Measurements from ENCODE around the gene LONP2. TPM values are rescaled to one million over a fixed set of nuclear protein-coding genes. Genes with fewer than 3 reads are reported as not detected.

The LONP2 gene
- total RNA-seq, 1 donor, result 79.9 TPM

- no peak for DNase-seq (ENCODE audit: low read depth)
- no peak for TF ChIP-seq CTCF (IDR thresholded peaks at IDR 0.05; ENCODE audit: insufficient read depth, low read depth, low read length)
- no peak overlapping the region for H3K4me3 ChIP-seq (ENCODE audit: low read depth, low read length)
These were observed 7.9 kb downstream of the LONP2 start for GRCh38 chr16:48252013-48252412.

DNA sequence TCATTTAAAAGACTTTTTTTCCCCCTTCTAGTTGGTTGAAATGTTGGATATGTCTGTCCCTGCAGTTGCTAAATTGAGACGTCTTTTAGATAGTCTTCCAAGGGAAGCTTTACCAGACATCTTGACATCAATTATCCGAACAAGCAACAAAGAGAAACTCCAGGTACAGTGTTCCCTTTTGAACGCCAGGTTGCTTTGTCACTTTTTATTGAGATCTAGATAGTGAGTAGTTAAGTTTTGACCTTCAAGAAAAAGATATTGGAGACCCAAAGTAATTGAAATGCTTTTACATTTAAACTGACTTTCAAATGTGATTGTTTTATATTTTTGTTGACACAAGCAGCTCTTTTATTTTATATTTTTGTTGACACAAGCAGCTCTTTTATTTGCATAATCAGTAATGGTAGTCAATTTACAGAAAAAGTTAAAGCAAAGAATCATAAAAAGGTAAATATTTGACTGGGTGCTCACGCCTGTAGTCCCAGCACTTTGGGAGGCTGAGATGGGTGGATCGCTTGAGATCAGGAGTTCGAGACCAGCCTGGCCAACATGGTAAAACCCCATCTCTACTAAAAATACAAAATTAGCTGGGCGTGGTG, 12.6 kb downstream of the LONP2 start:
- no peak for TF ChIP-seq CTCF (IDR thresholded peaks at IDR 0.05; ENCODE audit: insufficient read depth, low read depth, low read length)
- H3K4me3 ChIP-seq (ENCODE audit: low read depth, low read length), result no peak overlapping the region
- DNase-seq (ENCODE audit: low read depth), result no peak

GRCh38 chr16:48261569-48261968, 17.5 kb downstream of the LONP2 start:
- no peak for DNase-seq (ENCODE audit: low read depth)
- no peak overlapping the region for H3K4me3 ChIP-seq (ENCODE audit: low read depth, low read length)
- no peak for TF ChIP-seq CTCF (IDR thresholded peaks at IDR 0.05; ENCODE audit: insufficient read depth, low read depth, low read length)

DNA sequence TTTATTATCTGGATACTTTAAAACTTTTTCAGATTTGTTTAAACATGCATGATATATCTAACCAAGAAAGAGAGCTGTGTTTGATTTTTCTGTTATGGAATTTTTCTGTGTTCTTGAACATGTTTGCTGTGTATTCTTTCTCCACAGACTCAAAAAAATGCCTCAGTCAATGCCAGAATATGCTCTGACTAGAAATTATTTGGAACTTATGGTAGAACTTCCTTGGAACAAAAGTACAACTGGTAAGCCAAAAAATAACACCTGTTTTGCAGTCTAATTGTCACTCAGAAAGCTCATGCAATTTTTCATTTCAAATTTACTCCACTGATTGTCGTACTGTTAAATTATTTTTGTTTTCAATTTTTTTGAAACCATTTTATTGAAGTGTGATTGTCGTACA, 18.5 kb downstream of the LONP2 start:
- no peak for TF ChIP-seq CTCF (IDR thresholded peaks at IDR 0.05; ENCODE audit: insufficient read depth, low read depth, low read length)
- no peak overlapping the region for H3K4me3 ChIP-seq (ENCODE audit: low read depth, low read length)
- no peak for DNase-seq (ENCODE audit: low read depth)

DNA sequence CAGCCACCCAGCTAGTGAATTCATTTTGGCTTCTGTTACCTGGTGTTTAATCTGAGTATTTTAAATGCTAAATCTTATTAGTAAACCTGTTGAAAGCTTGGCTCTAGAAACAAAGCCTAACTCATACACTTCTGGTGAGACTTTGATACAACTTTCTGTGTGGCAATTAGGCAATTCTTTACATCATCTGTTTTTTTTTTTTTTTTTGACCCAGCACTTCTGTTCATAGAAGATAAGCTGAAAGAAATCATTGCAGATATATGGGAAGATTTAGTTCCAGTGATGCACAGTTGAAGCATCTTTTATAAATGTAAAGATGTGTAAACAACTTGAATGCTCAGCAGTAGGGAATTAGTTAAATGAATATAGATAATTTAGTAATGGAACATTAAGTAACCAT, 24.9 kb downstream of the LONP2 start:
- TF ChIP-seq CTCF (IDR thresholded peaks at IDR 0.05; ENCODE audit: insufficient read depth, low read depth, low read length), result no peak
- DNase-seq (ENCODE audit: low read depth), result no peak
- H3K4me3 ChIP-seq (ENCODE audit: low read depth, low read length), result no peak overlapping the region

DNA sequence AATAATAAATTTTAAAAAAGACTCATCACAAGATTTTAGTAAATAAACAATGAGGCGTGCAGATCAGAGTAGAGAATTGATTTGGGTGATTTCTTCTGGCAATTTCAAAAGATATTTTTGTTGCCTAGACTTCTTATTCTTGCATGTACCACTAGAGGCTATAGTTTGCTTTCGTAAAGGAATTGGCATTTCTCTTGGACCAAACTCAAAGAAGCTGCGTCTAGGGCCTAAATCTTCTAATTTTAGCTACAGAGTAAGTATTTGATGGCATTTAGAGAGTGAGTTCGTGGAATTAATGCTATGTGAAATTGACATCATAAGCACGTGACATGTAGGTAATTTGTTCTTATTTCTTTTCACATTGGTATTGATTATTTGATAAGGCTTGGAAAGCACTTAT, 27.6 kb downstream of the LONP2 start:
- no peak overlapping the region for H3K4me3 ChIP-seq (ENCODE audit: low read depth, low read length)
- TF ChIP-seq CTCF (IDR thresholded peaks at IDR 0.05; ENCODE audit: insufficient read depth, low read depth, low read length), result no peak
- DNase-seq (ENCODE audit: low read depth), result no peak

GRCh38 chr16:48272837-48273421, 28.8 kb downstream of the LONP2 start:
- H3K4me3 ChIP-seq (ENCODE audit: low read depth, low read length), result no peak overlapping the region
- no peak for DNase-seq (ENCODE audit: low read depth)

More at GRCh38 chr16:48272837-48273421, 28.8 kb downstream of the LONP2 start:
- no peak for TF ChIP-seq CTCF (IDR thresholded peaks at IDR 0.05; ENCODE audit: insufficient read depth, low read depth, low read length)
